GM12865 (cell line): ENCODE results near the gene ACP2.
A peak's percentile ranks its signal among the peaks of the same experiment; 100 is the strongest.

Experiments
- DNase-seq: peaks from one replicate; pipeline ENCODE4 v3.0.0; 2010; ENCODE audit warnings: low read depth
- H3K4me3 ChIP-seq: 2 replicates; pipeline ENCODE4 v1.5.1; 2011; ENCODE audit warnings: mild to moderate bottlenecking, low read depth, low read length, control low read depth
- CTCF ChIP-seq: IDR thresholded peaks from 2 replicates; pipeline ENCODE4 v1.5.1; 2011; ENCODE audit warnings: low read length, control low read depth, low read depth, inconsistent platforms; ENCODE audit not compliant: insufficient read depth; ENCODE audit errors: missing control alignments

The ACP2 gene

GRCh38 chr11:47274495-47275235 is 26.1 kb upstream of the ACP2 start:
- H3K4me3 ChIP-seq: no peak overlapping the region
- no peak for DNase-seq
- no peak for TF ChIP-seq CTCF

DNA sequence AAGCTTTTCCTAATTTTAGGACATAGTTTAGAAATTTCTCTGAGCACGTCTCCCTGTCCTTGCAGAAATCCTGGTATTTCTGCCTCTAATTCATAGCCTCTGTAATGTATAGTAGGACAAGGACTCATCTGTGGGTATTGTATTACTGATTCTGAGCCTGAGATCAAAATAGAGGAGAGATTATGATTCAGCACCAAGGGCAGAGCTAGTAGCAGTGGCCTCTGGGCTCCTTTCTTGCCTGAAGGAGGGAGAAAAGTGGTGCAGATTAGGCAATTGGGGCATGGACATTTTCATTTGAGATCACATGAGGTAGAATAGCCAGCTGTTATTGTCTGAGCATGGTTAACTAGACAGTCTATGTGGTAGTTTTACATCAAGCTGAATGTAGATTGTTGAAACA is 24.1 kb upstream of the ACP2 start:
- peak; percentile 14 for DNase-seq
- H3K4me3 ChIP-seq: no peak overlapping the region
- TF ChIP-seq CTCF: no peak

- no peak for TF ChIP-seq CTCF
- H3K4me3 ChIP-seq: peak overlapping the region; percentile 82
- peak; percentile 49 for DNase-seq
These were observed 23.5 kb upstream of the ACP2 start for GRCh38 chr11:47271961-47272661.

DNA sequence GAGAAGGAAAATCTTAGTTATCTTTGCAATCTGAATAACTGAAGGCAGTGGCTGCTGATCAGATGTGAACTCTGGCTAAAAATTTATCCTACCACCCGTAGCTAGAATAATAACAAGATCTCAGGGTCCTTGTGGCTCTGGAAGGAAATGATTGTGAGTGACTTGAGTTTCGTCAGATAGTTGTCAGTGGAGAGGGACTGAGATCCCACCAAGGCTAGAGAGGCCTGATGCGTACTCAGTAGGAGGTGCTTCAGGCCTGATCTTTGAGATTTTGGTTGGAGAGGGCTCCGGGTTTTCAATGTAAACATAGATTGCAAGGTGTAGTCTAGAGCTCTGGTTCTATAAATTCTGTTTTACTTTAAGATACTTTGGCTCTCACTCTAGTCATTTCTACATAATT is 22.7 kb upstream of the ACP2 start:
- no peak for DNase-seq
- TF ChIP-seq CTCF: no peak
- peak overlapping the region; percentile 82 for H3K4me3 ChIP-seq

- peak overlapping the region; percentile 82 for H3K4me3 ChIP-seq
- peak; percentile 41 for DNase-seq
- no peak for TF ChIP-seq CTCF
These were observed 22.0 kb upstream of the ACP2 start for GRCh38 chr11:47270331-47271271.

DNA sequence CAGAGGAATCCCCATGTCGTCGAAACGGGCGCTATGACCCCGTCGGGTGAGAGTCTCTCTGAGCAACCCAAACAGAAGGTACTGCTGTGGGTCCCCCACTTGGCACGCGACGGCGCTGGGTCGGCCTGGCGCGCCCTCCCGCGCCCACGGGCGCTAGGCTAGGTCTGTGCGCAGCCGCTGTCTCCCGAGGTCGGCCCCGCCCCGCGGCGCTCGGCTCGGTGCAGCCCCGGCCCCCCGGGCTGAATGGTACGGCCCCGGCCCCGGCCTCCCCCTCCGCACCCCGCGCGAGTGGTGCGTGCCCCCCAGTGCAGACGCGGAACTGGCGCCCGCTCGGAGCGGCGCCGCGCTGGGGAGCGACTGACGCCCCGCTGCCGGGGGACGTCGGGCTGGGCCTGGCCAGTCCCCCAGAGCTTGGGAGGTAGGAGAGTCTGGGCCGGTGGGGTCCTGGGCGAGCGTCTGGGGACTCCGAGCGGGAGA is 21.3 kb upstream of the ACP2 start, which contains the start of gene MADD:
MADD (plus strand) TSS at position 305 of the 477 bp plus-strand sequence.
- peak; percentile 96 for DNase-seq
- no peak for TF ChIP-seq CTCF

More for the DNA sequence above, 21.3 kb upstream of the ACP2 start, which contains the start of gene MADD:
- peak within 1 kb of the TSS; percentile 93 for H3K4me3 ChIP-seq
